HepG2 (cell line): ENCODE data around the gene PAPOLA. TPM values are rescaled to one million over a fixed set of nuclear protein-coding genes. Genes with fewer than 3 reads are reported as not detected.

Source experiments
- BCL6 ChIP-seq: IDR thresholded peaks from 2 replicates; pipeline ENCODE4 v1.6.1; 2016; ENCODE audit warnings: missing genetic modification reagents, missing compliant biosample characterization
- EEA1 ChIP-seq: sonication (generic); formaldehyde crosslinking; IDR thresholded peaks from 2 replicates; pipeline ENCODE4 v1.5.1; 2020; ENCODE audit warnings: mild to moderate bottlenecking, missing genetic modification reagents, borderline replicate concordance
- HNRNPH1 ChIP-seq: fragments of 200-400 bp; formaldehyde crosslinking; optimal IDR thresholded peaks from 2 replicates; pipeline ENCODE3; 2017; ENCODE audit warnings: mild to moderate bottlenecking, low read depth, low read length
- KDM4B ChIP-seq: sonication (generic); formaldehyde crosslinking; IDR thresholded peaks from 2 replicates; pipeline ENCODE4 v1.4.0; 2020; ENCODE audit warnings: missing genetic modification reagents
- KMT2A ChIP-seq: sonication (generic); formaldehyde crosslinking; IDR thresholded peaks from 2 replicates; pipeline ENCODE4 v1.4.0; 2020; ENCODE audit warnings: missing genetic modification reagents
- MAZ ChIP-seq, 2 experiments: sonication (generic) in 1 of 2; formaldehyde crosslinking in 1 of 2; IDR thresholded peaks; 2 replicates each; pipeline versions ENCODE4 v1.5.0 to v1.6.1; 2012 to 2020; ENCODE audit warnings: low read depth in 2 of 2, mild to moderate bottlenecking in 2 of 2, borderline replicate concordance in 1 of 2, improper control_type of control experiment in 1 of 2, low read length in 1 of 2, missing genetic modification reagents in 1 of 2, moderate library complexity in 1 of 2
- NCOA2 ChIP-seq: sonication (generic); formaldehyde crosslinking; IDR thresholded peaks from 2 replicates; pipeline ENCODE4 v1.8.0; 2022; ENCODE audit warnings: inconsistent platforms
- POLR2G ChIP-seq: fragments of 200-400 bp; formaldehyde crosslinking; IDR thresholded peaks from 2 replicates; pipeline ENCODE4 v1.6.1; 2018; ENCODE audit warnings: mild to moderate bottlenecking, low read depth, low read length, moderate library complexity
- RARG ChIP-seq: sonication (generic); formaldehyde crosslinking; IDR thresholded peaks from 2 replicates; pipeline ENCODE4 v1.4.0; 2020; ENCODE audit warnings: low read depth, mild to moderate bottlenecking, missing genetic modification reagents
- RBM39 ChIP-seq: fragments of 200-400 bp; formaldehyde crosslinking; IDR thresholded peaks from one replicate; pipeline ENCODE4 v1.6.1; 2018; ENCODE audit warnings: antibody characterized with exemption, mild to moderate bottlenecking, low read depth, low read length; ENCODE audit not compliant: poor library complexity, severe bottlenecking
- SMARCC2 ChIP-seq: fragments of 450-650 bp; IDR thresholded peaks from 2 replicates; pipeline ENCODE4 v1.6.1; 2017; ENCODE audit warnings: antibody characterized with exemption, mild to moderate bottlenecking
- SNAI1 ChIP-seq: sonication (generic); formaldehyde crosslinking; IDR thresholded peaks from 2 replicates; pipeline ENCODE4 v1.5.0; 2020; ENCODE audit warnings: mild to moderate bottlenecking, missing genetic modification reagents, borderline replicate concordance
- U2AF2 ChIP-seq: fragments of 200-400 bp; formaldehyde crosslinking; IDR thresholded peaks from 2 replicates; pipeline ENCODE4 v1.6.1; 2017; ENCODE audit warnings: low read depth, mild to moderate bottlenecking, low read length
- ZBTB38 ChIP-seq: sonication (generic); formaldehyde crosslinking; IDR thresholded peaks from 2 replicates; pipeline ENCODE4 v1.5.1; 2020; ENCODE audit warnings: mild to moderate bottlenecking, missing genetic modification reagents
- ZFP82 ChIP-seq: sonication (generic); formaldehyde crosslinking; IDR thresholded peaks from 2 replicates; pipeline ENCODE4 v1.5.1; 2020; ENCODE audit warnings: mild to moderate bottlenecking, missing genetic modification reagents, borderline replicate concordance
- ZNF253 ChIP-seq: sonication (generic); formaldehyde crosslinking; IDR thresholded peaks from 2 replicates; pipeline ENCODE4 v1.8.0; 2022; ENCODE audit warnings: mild to moderate bottlenecking, missing genetic modification reagents, borderline replicate concordance
- ZNF382 ChIP-seq: sonication (generic); formaldehyde crosslinking; IDR thresholded peaks from 2 replicates; pipeline ENCODE4 v1.5.0; 2020; ENCODE audit warnings: missing genetic modification reagents, mild to moderate bottlenecking, borderline replicate concordance
- ZNF572 ChIP-seq: sonication (generic); formaldehyde crosslinking; IDR thresholded peaks from 2 replicates; pipeline ENCODE4 v1.5.1; 2020; ENCODE audit warnings: mild to moderate bottlenecking, missing genetic modification reagents
- ZNF629 ChIP-seq: sonication (generic); formaldehyde crosslinking; conservative IDR thresholded peaks from 2 replicates; pipeline ENCODE4 v1.5.0; 2020; ENCODE audit warnings: missing genetic modification reagents
- ZSCAN20 ChIP-seq: sonication (generic); formaldehyde crosslinking; IDR thresholded peaks from 2 replicates; pipeline ENCODE4 v1.4.0; 2020; ENCODE audit warnings: missing genetic modification reagents, mild to moderate bottlenecking, borderline replicate concordance
- polyA plus RNA-seq, 8 experiments: library from polyadenylated mRNA; depleted of rRNA in 3 of 8; stranded (reverse) in 7 of 8; unstranded in 1 of 8; fragments of >200 nt; fragmentation: Illumina TruSeq in 4 of 8; extraction: Trizol in 4 of 8; gene quantifications; 2 replicates each; pipeline versions ENCODE4 v1.2.1 to v1.2.3, GENCODE V29; 2011 to 2016; ENCODE audit warnings: low read depth in 4 of 8, missing spikeins in 1 of 8, mixed read lengths in 1 of 8; ENCODE audit not compliant: insufficient read depth in 1 of 8
- total RNA-seq, 5 experiments: library from RNA; depleted of rRNA; stranded (reverse); fragments of >200 nt; fragmentation: Illumina TruSeq; extraction: Trizol; gene quantifications; 2 replicates each; pipeline ENCODE4 v1.2.3, GENCODE V29; 2016; ENCODE audit warnings: low read depth in 1 of 5
- TF ChIP-seq, protein P1 (sequence below): sonication (generic); formaldehyde crosslinking; conservative IDR thresholded peaks from 2 replicates; pipeline ENCODE4 v1.8.0; 2022; ENCODE audit warnings: missing genetic modification reagents
- TF ChIP-seq, protein P2 (sequence below): sonication (generic); formaldehyde crosslinking; IDR thresholded peaks from 2 replicates; pipeline ENCODE4 v1.5.0; 2020; ENCODE audit warnings: mild to moderate bottlenecking, missing genetic modification reagents
- TF ChIP-seq, protein P3 (sequence below): sonication (generic); formaldehyde crosslinking; IDR thresholded peaks from 2 replicates; pipeline ENCODE4 v1.5.0; 2020; ENCODE audit warnings: mild to moderate bottlenecking, missing genetic modification reagents, moderate library complexity
- TF ChIP-seq, protein P4 (sequence below): sonication (generic); formaldehyde crosslinking; IDR thresholded peaks from 2 replicates; pipeline ENCODE4 v1.8.0; 2022; ENCODE audit warnings: missing genetic modification reagents, low read depth, mild to moderate bottlenecking, borderline replicate concordance

PAPOLA gene
- total and polyA plus RNA-seq, 2 of the 13 experiments (the other 11 are each of a cell fraction or from before 2014, with no cell fraction given) = 103 to 151 TPM

DNA sequence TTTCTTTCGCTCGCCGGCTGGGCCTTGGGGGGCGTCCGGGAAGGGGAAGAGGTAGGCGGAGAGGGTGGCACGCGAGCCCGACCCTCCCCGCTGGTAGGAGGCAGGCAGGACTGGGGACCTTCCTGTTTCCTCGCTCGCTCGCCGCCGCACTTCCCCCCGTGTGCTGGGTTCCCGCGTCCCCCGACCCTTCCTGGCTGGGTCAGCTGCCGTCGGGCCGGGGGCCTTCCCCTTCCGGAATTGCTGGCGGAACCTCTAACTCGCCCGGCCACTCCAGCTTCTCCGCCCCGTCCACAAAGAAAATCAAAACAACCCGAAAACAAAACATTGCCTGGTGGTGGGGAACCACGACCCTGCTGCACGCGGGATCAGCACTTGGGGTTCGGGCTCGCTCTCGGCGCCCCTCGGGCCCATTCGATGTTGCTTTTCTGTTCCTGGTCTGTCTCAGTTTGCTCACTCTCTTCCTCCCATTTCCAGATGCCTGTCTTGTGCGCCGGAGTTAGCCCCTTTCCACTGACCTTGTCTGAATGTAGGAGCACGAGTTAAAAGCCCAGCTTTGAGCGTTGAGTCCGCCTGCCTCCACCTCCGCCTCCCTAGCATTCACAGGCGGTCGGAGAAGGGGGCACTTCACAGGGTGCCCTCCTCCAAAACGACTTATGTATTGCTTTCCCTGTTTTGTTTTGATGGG lies 581 bp downstream of the PAPOLA start (continued):
- TF ChIP-seq ZSCAN20 (0 out of 2 replicates have a peak, but pooled peaks have one; percentile 71), ZNF253 (CRISPR knock-in tag) (no peak), SMARCC2 (no peak), KDM4B (CRISPR knock-in tag) (no peak), ZBTB38 (CRISPR knock-in tag) (no peak), POLR2G (no peak), MAZ (IDR thresholded peaks at IDR 0.05; ENCODE audit: borderline replicate concordance, low read depth, low read length) (no peak), MAZ (CRISPR knock-in tag; IDR thresholded peaks at IDR 0.05; ENCODE audit: low read depth) (peak; percentile 16), BCL6 (0 out of 2 replicates have a peak, but pooled peaks have one; percentile 3), RBM39 (peak; percentile 72), ZNF572 (0 out of 2 replicates have a peak, but pooled peaks have one; percentile 36), HNRNPH1 (no peak), SNAI1 (CRISPR knock-in tag) (no peak), ZNF382 (CRISPR knock-in tag) (no peak), ZFP82 (CRISPR knock-in tag) (no peak), U2AF2 (0 out of 2 replicates have a peak, but pooled peaks have one; percentile 51), KMT2A (0 out of 2 replicates have a peak, but pooled peaks have one; percentile 11), NCOA2 (CRISPR knock-in tag) (no peak), EEA1 (CRISPR knock-in tag) (no peak), ZNF629 (CRISPR knock-in tag) (no peak), RARG (CRISPR knock-in tag) (no peak)
- TF ChIP-seq, protein P1, sequence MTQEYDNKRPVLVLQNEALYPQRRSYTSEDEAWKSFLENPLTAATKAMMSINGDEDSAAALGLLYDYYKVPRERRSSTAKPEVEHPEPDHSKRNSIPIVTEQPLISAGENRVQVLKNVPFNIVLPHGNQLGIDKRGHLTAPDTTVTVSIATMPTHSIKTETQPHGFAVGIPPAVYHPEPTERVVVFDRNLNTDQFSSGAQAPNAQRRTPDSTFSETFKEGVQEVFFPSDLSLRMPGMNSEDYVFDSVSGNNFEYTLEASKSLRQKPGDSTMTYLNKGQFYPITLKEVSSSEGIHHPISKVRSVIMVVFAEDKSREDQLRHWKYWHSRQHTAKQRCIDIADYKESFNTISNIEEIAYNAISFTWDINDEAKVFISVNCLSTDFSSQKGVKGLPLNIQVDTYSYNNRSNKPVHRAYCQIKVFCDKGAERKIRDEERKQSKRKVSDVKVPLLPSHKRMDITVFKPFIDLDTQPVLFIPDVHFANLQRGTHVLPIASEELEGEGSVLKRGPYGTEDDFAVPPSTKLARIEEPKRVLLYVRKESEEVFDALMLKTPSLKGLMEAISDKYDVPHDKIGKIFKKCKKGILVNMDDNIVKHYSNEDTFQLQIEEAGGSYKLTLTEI (CRISPR knock-in tag) = no peak
- TF ChIP-seq, protein P2, sequence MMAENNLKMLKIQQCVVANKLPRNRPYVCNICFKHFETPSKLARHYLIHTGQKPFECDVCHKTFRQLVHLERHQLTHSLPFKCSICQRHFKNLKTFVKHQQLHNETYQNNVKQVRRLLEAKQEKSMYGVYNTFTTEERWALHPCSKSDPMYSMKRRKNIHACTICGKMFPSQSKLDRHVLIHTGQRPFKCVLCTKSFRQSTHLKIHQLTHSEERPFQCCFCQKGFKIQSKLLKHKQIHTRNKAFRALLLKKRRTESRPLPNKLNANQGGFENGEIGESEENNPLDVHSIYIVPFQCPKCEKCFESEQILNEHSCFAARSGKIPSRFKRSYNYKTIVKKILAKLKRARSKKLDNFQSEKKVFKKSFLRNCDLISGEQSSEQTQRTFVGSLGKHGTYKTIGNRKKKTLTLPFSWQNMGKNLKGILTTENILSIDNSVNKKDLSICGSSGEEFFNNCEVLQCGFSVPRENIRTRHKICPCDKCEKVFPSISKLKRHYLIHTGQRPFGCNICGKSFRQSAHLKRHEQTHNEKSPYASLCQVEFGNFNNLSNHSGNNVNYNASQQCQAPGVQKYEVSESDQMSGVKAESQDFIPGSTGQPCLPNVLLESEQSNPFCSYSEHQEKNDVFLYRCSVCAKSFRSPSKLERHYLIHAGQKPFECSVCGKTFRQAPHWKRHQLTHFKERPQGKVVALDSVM (CRISPR knock-in tag) = no peak; the same call in 1 of the 2 replicates
- TF ChIP-seq, protein P3, sequence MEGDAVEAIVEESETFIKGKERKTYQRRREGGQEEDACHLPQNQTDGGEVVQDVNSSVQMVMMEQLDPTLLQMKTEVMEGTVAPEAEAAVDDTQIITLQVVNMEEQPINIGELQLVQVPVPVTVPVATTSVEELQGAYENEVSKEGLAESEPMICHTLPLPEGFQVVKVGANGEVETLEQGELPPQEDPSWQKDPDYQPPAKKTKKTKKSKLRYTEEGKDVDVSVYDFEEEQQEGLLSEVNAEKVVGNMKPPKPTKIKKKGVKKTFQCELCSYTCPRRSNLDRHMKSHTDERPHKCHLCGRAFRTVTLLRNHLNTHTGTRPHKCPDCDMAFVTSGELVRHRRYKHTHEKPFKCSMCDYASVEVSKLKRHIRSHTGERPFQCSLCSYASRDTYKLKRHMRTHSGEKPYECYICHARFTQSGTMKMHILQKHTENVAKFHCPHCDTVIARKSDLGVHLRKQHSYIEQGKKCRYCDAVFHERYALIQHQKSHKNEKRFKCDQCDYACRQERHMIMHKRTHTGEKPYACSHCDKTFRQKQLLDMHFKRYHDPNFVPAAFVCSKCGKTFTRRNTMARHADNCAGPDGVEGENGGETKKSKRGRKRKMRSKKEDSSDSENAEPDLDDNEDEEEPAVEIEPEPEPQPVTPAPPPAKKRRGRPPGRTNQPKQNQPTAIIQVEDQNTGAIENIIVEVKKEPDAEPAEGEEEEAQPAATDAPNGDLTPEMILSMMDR (CRISPR knock-in tag) = no peak
- TF ChIP-seq, protein P4, sequence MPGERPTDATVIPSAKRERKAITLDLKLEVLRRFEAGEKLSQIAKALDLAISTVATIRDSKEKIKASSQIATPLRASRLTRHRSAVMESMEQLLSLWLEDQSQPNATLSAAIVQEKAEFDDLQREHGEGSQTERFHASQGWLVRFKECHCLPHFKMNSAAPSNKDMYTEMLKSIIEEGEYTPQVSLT (CRISPR knock-in tag) = no peak
